IMR-90 (cell line): ENCODE data around the gene COQ2.

ENCODE experiments used
- BHLHE40 ChIP-seq: fragments of 150-350 bp; IDR thresholded peaks from 2 replicates; pipeline ENCODE4 v1.6.1; 2016; ENCODE audit warnings: mild to moderate bottlenecking, low read depth, low read length
- CEBPB ChIP-seq: IDR thresholded peaks from 2 replicates; pipeline ENCODE4 v1.6.1; 2012; ENCODE audit warnings: low read depth, low read length, improper control_type of control experiment
- CHD1 ChIP-seq: IDR thresholded peaks from 2 replicates; pipeline ENCODE4 v1.6.1; 2012; ENCODE audit warnings: low read depth, low read length, improper control_type of control experiment
- CTCF ChIP-seq: conservative IDR thresholded peaks from 2 replicates; pipeline ENCODE4 v1.5.1; 2012; ENCODE audit warnings: mild to moderate bottlenecking, low read depth, low read length, improper control_type of control experiment
- MAFK ChIP-seq: IDR thresholded peaks from 2 replicates; pipeline ENCODE4 v1.6.1; 2012; ENCODE audit warnings: low read depth, low read length, improper control_type of control experiment
- POLR2A ChIP-seq: IDR thresholded peaks from 2 replicates; pipeline ENCODE4 v1.6.1; 2012; ENCODE audit warnings: mild to moderate bottlenecking, low read depth, low read length
- SMC3 ChIP-seq: fragments of 150-350 bp; IDR thresholded peaks from 2 replicates; pipeline ENCODE4 v1.6.1; 2016; ENCODE audit warnings: low read depth, mild to moderate bottlenecking, antibody characterized with exemption, low read length, moderate library complexity
- TF ChIP-seq, protein P1 (sequence below): fragments of 150-350 bp; IDR thresholded peaks from 2 replicates; pipeline ENCODE4 v1.6.1; 2016; ENCODE audit warnings: low read depth, mild to moderate bottlenecking, low read length, moderate library complexity, borderline replicate concordance

DNA sequence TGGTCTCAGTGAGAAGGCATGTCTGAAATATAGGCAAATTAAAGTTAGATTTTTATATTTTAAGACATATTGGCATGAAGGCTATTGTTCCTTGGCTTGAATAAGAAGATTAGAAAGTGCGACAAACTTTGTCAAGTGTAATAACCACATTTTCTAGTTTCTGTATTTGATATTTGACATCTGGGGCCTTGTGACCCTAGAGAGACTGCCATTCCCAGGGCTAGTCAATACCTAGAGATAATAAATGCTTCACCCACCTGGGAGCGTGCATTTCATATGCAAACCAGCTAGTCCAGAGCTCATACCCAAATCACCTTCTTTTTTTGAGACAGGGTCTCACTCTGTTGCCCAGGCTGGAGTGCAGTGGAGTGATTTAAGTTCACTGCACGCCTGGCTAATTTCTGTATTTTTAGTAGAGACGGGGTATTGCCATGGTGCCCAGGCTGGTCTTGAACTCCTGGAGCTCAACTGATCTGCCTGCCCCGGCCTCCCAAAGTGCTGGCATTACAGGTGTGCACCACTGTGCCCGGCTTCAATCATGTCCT is 62.6 kb downstream of the COQ2 start:
- TF ChIP-seq POLR2A (no peak), CTCF (no peak), BHLHE40 (no peak), MAFK (no peak), CHD1 (no peak), SMC3 (no peak), CEBPB (no peak)
- TF ChIP-seq, protein P1, sequence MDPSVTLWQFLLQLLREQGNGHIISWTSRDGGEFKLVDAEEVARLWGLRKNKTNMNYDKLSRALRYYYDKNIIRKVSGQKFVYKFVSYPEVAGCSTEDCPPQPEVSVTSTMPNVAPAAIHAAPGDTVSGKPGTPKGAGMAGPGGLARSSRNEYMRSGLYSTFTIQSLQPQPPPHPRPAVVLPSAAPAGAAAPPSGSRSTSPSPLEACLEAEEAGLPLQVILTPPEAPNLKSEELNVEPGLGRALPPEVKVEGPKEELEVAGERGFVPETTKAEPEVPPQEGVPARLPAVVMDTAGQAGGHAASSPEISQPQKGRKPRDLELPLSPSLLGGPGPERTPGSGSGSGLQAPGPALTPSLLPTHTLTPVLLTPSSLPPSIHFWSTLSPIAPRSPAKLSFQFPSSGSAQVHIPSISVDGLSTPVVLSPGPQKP = no peak
